Measurements from ENCODE around the gene LY86. TPM values are rescaled to one million over a fixed set of nuclear protein-coding genes. Genes with fewer than 3 reads are reported as not detected.

Gene LY86
- total RNA-seq, 1 donor from 2014 or later = not detected

DNA sequence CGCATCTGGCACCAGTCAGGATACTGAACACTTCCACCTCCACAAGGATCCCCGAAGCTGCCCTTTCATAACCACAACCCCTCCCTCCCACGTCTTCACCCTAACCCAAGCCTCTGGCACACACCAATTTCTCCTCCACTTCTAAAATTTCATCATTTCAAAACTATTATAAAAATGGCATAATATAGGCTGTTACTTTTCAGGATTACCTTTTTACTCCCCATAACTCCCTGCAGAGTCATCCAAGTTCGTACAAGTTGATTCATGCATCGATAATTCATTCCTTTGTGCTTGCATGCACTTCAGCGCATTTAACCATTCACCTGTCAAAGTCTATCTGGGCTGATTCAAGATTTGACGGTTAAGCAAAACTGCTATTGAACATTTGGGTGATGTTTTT, 30.6 kb upstream of the LY86 start:
- Mint-ChIP-seq H3K36me3 (ENCODE audit: low read depth) (peaks cover 1% of the 10 kb centered on the region), H3K27ac (ENCODE audit: unreplicated experiment) (no peak overlapping the region), H3K4me1 (ENCODE audit: low read depth) (peaks cover 13% of the 10 kb centered on the region), H3K27me3 (ENCODE audit: low read depth) (peaks cover 53% of the 10 kb centered on the region), H3K9me3 (ENCODE audit: low read depth) (no peaks in the 10 kb centered on the region), H3K4me3 (ENCODE audit: unreplicated experiment) (no peak overlapping the region)
- TF ChIP-seq, protein P1, sequence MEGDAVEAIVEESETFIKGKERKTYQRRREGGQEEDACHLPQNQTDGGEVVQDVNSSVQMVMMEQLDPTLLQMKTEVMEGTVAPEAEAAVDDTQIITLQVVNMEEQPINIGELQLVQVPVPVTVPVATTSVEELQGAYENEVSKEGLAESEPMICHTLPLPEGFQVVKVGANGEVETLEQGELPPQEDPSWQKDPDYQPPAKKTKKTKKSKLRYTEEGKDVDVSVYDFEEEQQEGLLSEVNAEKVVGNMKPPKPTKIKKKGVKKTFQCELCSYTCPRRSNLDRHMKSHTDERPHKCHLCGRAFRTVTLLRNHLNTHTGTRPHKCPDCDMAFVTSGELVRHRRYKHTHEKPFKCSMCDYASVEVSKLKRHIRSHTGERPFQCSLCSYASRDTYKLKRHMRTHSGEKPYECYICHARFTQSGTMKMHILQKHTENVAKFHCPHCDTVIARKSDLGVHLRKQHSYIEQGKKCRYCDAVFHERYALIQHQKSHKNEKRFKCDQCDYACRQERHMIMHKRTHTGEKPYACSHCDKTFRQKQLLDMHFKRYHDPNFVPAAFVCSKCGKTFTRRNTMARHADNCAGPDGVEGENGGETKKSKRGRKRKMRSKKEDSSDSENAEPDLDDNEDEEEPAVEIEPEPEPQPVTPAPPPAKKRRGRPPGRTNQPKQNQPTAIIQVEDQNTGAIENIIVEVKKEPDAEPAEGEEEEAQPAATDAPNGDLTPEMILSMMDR (IDR thresholded peaks at IDR 0.05) = no peak
- DNase-seq (ENCODE audit: low spot score) = no peak

DNA sequence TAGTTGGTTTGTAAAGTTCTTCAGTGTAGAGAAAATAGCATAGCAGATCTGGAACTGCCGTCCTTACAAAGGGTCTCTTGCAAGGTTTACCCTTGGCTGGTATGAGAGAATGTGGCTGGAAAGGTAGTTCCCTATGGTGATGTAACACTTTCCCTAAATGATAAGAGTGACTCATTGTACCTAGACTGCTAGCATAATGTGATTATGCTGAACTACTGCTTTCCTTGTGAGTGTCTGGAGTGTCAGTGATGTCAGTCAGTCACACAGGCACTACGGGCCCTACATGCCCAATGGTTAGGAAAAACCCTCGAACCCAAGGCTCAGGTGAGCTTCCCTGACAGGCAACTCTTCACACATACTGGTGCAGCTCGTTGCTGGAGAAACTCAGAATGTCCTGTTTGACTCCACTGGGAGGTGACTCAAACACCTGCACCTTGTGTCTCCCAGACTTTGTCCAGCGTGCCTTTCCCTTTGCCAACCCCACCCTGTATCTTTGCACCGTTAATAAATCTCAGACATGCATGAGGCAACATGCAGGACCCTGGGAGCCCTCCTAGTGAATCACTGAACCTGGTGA, 28.4 kb upstream of the LY86 start:
- Mint-ChIP-seq H3K4me1 (ENCODE audit: low read depth) (peaks cover 13% of the 10 kb centered on the region), H3K36me3 (ENCODE audit: low read depth) (no peaks in the 10 kb centered on the region), H3K27me3 (ENCODE audit: low read depth) (peaks cover 46% of the 10 kb centered on the region), H3K4me3 (ENCODE audit: unreplicated experiment) (no peak overlapping the region), H3K27ac (ENCODE audit: unreplicated experiment) (no peak overlapping the region), H3K9me3 (ENCODE audit: low read depth) (no peaks in the 10 kb centered on the region)
- DNase-seq (ENCODE audit: low spot score) = no peak
- TF ChIP-seq, protein P1 (IDR thresholded peaks at IDR 0.05) = no peak

DNA sequence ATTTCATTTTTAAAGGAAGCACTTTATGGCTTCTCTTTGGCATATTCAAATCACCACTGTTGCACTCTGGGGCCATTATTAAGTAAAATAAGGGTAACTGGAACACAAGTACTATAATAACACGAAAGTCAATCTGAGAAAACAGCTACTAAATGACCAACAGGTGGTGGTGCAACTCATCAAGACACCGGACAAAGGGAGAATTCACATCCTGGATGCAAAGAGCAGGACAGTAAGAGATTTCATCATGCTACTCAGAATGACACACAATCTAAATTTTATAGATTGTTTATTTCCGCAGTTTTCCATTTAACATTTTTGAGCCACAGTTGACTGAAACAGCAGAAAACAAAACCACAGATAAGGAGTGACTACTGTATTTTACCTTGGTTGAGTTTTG, 27.6 kb upstream of the LY86 start:
- H3K9me3 Mint-ChIP-seq (ENCODE audit: low read depth) = no peaks in the 10 kb centered on the region
- peaks cover 45% of the 10 kb centered on the region for H3K27me3 Mint-ChIP-seq (ENCODE audit: low read depth)
- DNase-seq (ENCODE audit: low spot score) = no peak
- no peaks in the 10 kb centered on the region for H3K36me3 Mint-ChIP-seq (ENCODE audit: low read depth)
- H3K4me3 Mint-ChIP-seq (ENCODE audit: unreplicated experiment) = no peak overlapping the region
- H3K27ac Mint-ChIP-seq (ENCODE audit: unreplicated experiment) = no peak overlapping the region
- peaks cover 10% of the 10 kb centered on the region for H3K4me1 Mint-ChIP-seq (ENCODE audit: low read depth)
- TF ChIP-seq, protein P1 (IDR thresholded peaks at IDR 0.05) = peak; percentile 11

DNA sequence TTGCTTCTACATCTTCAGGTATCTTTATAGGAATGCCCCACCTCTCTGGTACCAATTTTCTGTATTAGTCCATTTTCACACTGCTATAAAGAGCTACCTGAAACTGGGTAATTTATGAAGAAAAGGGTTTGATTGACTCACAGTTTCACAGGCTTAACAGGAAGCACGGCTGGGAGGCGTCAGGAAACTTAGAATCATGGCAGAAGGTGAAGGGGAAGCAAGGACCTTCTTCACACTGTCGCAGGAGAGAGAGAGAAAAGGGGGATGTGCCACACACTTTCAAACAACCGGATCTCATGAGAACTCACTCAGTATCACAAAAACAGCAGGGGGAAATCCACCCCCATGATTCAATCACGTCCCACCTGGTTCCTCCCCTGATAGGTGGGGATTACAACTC, 24.4 kb upstream of the LY86 start:
- Mint-ChIP-seq H3K4me3 (ENCODE audit: unreplicated experiment) (no peak overlapping the region), H3K27me3 (ENCODE audit: low read depth) (peaks cover 38% of the 10 kb centered on the region), H3K9me3 (ENCODE audit: low read depth) (no peaks in the 10 kb centered on the region), H3K4me1 (ENCODE audit: low read depth) (no peaks in the 10 kb centered on the region), H3K36me3 (ENCODE audit: low read depth) (no peaks in the 10 kb centered on the region), H3K27ac (ENCODE audit: unreplicated experiment) (no peak overlapping the region)
- DNase-seq (ENCODE audit: low spot score) = no peak
- TF ChIP-seq, protein P1 (IDR thresholded peaks at IDR 0.05) = no peak

DNA sequence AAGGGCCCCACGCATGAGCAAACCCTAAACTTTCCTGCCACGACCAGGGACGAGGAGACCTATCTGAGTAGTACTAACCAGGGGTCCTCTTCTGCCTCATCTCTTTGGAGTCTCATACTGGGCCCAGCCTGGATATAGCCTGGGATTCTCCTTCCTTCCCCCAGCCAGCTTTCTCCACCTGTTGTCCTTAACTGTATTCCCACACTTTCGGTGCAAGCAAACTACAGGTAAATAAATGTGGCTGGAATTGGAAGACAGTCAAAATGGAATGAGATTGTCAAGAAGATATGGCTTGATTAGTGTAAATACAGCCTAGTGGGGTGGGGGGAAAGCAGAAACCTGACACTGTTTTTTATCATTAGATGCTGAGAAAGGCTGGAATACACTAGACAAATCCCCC, 23.5 kb upstream of the LY86 start:
- Mint-ChIP-seq H3K4me1 (ENCODE audit: low read depth) (no peaks in the 10 kb centered on the region), H3K27me3 (ENCODE audit: low read depth) (peaks cover 38% of the 10 kb centered on the region), H3K9me3 (ENCODE audit: low read depth) (no peaks in the 10 kb centered on the region), H3K36me3 (ENCODE audit: low read depth) (no peaks in the 10 kb centered on the region), H3K4me3 (ENCODE audit: unreplicated experiment) (no peak overlapping the region), H3K27ac (ENCODE audit: unreplicated experiment) (no peak overlapping the region)
- DNase-seq (ENCODE audit: low spot score) = no peak
- TF ChIP-seq, protein P1 (IDR thresholded peaks at IDR 0.05) = no peak
